Activated CD8-positive, alpha-beta T cell treated with anti-CD3 and anti-CD28 coated beads, Interleukin-2, amount 10 ng/mL, durations not matched to agents 7 days and 5 days (primary cell): ENCODE results near the gene CNNM4. TPM values are rescaled to one million over a fixed set of nuclear protein-coding genes. Genes with fewer than 3 reads are reported as not detected.

ENCODE experiments used
- ATAC-seq: fragments of 150-1000 bp; cut with Tn5 transposase; one replicate; pipeline ENCODE4 v1.10.0; 2021; ENCODE audit warnings: moderate library complexity
- CTCF ChIA-PET: fragments of 350-600 bp; sonication (Branson Sonifier 250); formaldehyde crosslinking; loops from one replicate; lab custom pipeline; 2021; ENCODE audit warnings: antibody characterized with exemption; lab: Charles Lee
- POLR2A ChIA-PET: fragments of 350-600 bp; sonication (Branson Sonifier 250); formaldehyde crosslinking; loops from one replicate; lab custom pipeline; 2021; ENCODE audit warnings: antibody characterized with exemption; lab: Charles Lee
- DNase-seq: peaks from one replicate; pipeline ENCODE4 v3.0.0-alpha.2; 2020
- H3K27ac Mint-ChIP-seq: one replicate; pipeline ENCODE4 v1.8.0; 2021; ENCODE audit warnings: mild to moderate bottlenecking, mixed read lengths
- H3K27me3 Mint-ChIP-seq: one replicate; pipeline ENCODE4 v1.8.0; 2021; ENCODE audit warnings: low read depth, mixed read lengths
- H3K36me3 Mint-ChIP-seq: one replicate; pipeline ENCODE4 v1.8.0; 2021; ENCODE audit warnings: low read depth, mixed read lengths
- H3K4me1 Mint-ChIP-seq: one replicate; pipeline ENCODE4 v1.8.0; 2021; ENCODE audit warnings: low read depth, mixed read lengths
- H3K4me3 Mint-ChIP-seq: one replicate; pipeline ENCODE4 v1.8.0; 2021; ENCODE audit warnings: mild to moderate bottlenecking, mixed read lengths
- H3K9me3 Mint-ChIP-seq: one replicate; pipeline ENCODE4 v1.8.0; 2022; ENCODE audit warnings: mixed read lengths; ENCODE audit not compliant: insufficient read depth
- total RNA-seq, 2 experiments: library from RNA; stranded (reverse); gene quantifications; one replicate each; pipeline ENCODE4 v1.2.3, GENCODE V29; 2021

The CNNM4 gene
- total RNA-seq, 2 experiments from 2014 or later: 7.1 TPM

DNA sequence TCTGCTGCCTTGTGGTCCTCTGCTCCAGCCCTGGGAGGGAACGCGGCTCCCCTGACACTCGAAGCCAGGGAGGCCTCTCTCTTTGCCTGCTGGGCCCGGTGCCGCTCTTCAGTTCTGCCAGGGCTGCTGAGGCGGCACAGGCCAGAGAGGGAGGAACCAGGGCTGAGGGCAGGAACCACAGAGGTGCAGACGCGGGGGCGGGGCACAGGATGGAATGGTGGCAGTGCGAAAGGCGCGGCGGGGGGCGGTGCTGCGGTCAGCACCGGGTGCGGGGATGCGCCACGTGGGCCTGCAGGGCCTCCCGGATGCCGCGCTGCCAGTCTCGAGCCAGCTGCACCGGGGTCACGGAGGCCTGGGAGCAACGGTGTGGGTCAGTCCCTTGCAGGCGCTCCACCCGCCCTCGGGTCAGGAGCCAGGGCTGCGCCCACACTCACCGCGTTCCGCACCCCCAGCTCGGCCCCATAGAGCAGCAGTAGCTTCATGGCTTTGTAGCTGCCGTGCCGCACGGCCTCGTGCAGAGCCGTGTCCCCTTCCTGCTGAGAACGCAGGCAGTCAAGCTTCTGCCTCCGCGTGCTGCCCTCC lies 78.7 kb downstream of the CNNM4 start:
- ATAC-seq (peak; percentile 94), DNase-seq (peak; percentile 90)
- ChIA-PET POLR2A (interaction anchor here (0.6 to 2.3 kb wide), 6 partner anchors 8 to 124 kb away, joined by 3 to 12 read pairs (median 4); partner anchors contain the start of gene ANKRD39), CTCF (interaction anchor here (0.8 to 2.6 kb wide), 4 partner anchors 19 to 124 kb away, joined by 4 to 10 read pairs (median 4); partner anchors contain the start of genes ANKRD39 and CNNM3)
- H3K4me3 Mint-ChIP-seq: peak overlapping the region; percentile 56
- H3K9me3 Mint-ChIP-seq: no peaks in the 10 kb centered on the region
- H3K27me3 Mint-ChIP-seq: no peaks in the 10 kb centered on the region
- peaks cover 37% of the 10 kb centered on the region for H3K36me3 Mint-ChIP-seq
- H3K27ac Mint-ChIP-seq: peak overlapping the region; percentile 81
- H3K4me1 Mint-ChIP-seq: peaks cover 29% of the 10 kb centered on the region

GRCh38 chr2:96839875-96840850 lies 79.5 kb downstream of the CNNM4 start:
- ATAC-seq: no peak
- Mint-ChIP-seq H3K9me3 (no peaks in the 10 kb centered on the region), H3K4me1 (peaks cover 33% of the 10 kb centered on the region), H3K27ac (peak overlapping the region; percentile 72), H3K4me3 (peak overlapping the region; percentile 5), H3K36me3 (peaks cover 35% of the 10 kb centered on the region), H3K27me3 (no peaks in the 10 kb centered on the region)
- no peak for DNase-seq
- ChIA-PET CTCF (interaction anchor here (0.8 to 2.6 kb wide), 5 partner anchors 18 to 123 kb away, joined by 3 to 10 read pairs (median 4); partner anchors contain the start of genes ANKRD39 and CNNM3), POLR2A (interaction anchor here (0.6 to 2.3 kb wide), 4 partner anchors 8 to 123 kb away, joined by 3 to 12 read pairs (median 3); partner anchors contain the start of gene ANKRD39)

GRCh38 chr2:96841701-96842495 lies 81.2 kb downstream of the CNNM4 start:
- Mint-ChIP-seq H3K4me1 (peaks cover 33% of the 10 kb centered on the region), H3K9me3 (no peaks in the 10 kb centered on the region), H3K36me3 (peaks cover 35% of the 10 kb centered on the region), H3K27ac (no peak overlapping the region), H3K27me3 (no peaks in the 10 kb centered on the region), H3K4me3 (no peak overlapping the region)
- ChIA-PET CTCF (interaction anchor here (0.7 to 2.6 kb wide), 5 partner anchors 16 to 271 kb away, joined by 3 to 11 read pairs (median 4); partner anchors contain the start of genes ANKRD36, ANKRD39 and CNNM3), POLR2A (interaction anchor here (0.9 kb wide), 1 partner anchor 112 kb away, joined by 3 read pairs; no protein-coding TSS in a partner anchor)
- DNase-seq (no peak), ATAC-seq (no peak)

DNA sequence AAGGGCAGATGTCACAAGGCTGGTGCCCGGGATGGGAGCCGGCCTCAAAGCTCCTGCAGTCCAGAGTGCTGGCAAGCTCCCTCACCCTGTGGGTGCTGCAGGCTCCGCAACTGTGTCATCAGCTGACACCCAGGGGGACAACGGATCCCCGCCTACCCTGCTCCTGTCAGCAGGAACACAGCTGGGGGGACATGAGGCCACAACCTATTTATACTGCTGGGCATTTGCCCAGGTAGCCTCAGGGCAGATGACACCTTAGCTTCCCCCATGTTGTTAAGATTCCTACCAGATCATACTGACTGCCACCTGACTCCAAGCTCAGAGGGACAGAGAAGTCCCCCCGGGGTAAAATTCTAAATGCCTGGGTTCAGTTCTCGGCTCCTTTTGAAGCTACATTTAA lies 81.9 kb downstream of the CNNM4 start:
- no peaks in the 10 kb centered on the region for H3K27me3 Mint-ChIP-seq
- H3K4me3 Mint-ChIP-seq: no peak overlapping the region
- ChIA-PET CTCF (interaction anchor here (0.7 to 1.8 kb wide), 6 partner anchors 15 to 271 kb away, joined by 3 to 11 read pairs (median 4); partner anchors contain the start of genes ANKRD36, ANKRD39 and CNNM3), POLR2A (interaction anchor here (0.9 kb wide), 1 partner anchor 111 kb away, joined by 3 read pairs; no protein-coding TSS in a partner anchor)
- peaks cover 36% of the 10 kb centered on the region for H3K36me3 Mint-ChIP-seq
- no peak for ATAC-seq
- H3K4me1 Mint-ChIP-seq: peaks cover 33% of the 10 kb centered on the region
- no peaks in the 10 kb centered on the region for H3K9me3 Mint-ChIP-seq
- H3K27ac Mint-ChIP-seq: no peak overlapping the region
- DNase-seq: no peak

- no peaks in the 10 kb centered on the region for H3K27me3 Mint-ChIP-seq
- no peak within 1 kb of the TSS for H3K4me3 Mint-ChIP-seq
- H3K27ac Mint-ChIP-seq: peak within 1 kb of the TSS; percentile 47
- peaks cover 31% of the 10 kb centered on the region for H3K4me1 Mint-ChIP-seq
- H3K36me3 Mint-ChIP-seq: peaks cover 46% of the 10 kb centered on the region
- no peaks in the 10 kb centered on the region for H3K9me3 Mint-ChIP-seq
- DNase-seq (no peak), ATAC-seq (no peak)
- POLR2A ChIA-PET: no interaction called here
- CTCF ChIA-PET: interaction anchor here (1.8 kb wide), 1 partner anchor 14 kb away, joined by 11 read pairs; the partner anchor contains the start of gene ANKRD39
Observed at GRCh38 chr2:96843538-96844268, 83.0 kb downstream of the CNNM4 start, which contains the start of gene ANKRD23. TSS of gene ANKRD23 (minus strand) at chr2:96844021. CDS start at chr2:96843992, 29 bp downstream.

DNA sequence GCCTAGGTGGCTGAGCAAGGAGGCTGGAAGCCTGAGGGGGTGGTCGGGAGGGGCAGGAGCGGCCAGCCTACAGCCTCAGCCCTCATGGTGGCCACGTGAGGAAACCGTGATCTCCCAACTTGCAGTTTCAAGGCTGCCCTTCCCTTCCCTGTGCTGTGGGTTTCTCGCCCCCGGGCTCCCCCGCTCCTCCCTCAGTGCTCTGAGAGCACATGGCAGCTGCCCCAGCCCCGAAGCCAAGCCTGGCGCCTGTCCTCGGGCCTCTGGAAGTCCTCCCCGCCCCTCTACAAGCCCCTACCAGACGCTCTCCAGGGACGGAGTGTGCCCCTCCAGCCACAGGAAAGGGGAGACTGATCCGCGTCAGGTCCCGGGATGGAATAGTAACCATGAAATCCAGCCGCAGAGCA lies 83.7 kb downstream of the CNNM4 start:
- Mint-ChIP-seq H3K4me3 (no peak overlapping the region), H3K27ac (no peak overlapping the region), H3K9me3 (no peaks in the 10 kb centered on the region), H3K4me1 (peaks cover 24% of the 10 kb centered on the region), H3K36me3 (peaks cover 45% of the 10 kb centered on the region), H3K27me3 (no peaks in the 10 kb centered on the region)
- POLR2A ChIA-PET: interaction anchor here (0.6 kb wide), 1 partner anchor 504 kb away, joined by 3 read pairs; no protein-coding TSS in a partner anchor
- ATAC-seq: no peak
- CTCF ChIA-PET: no interaction called here
- DNase-seq: no peak

- CTCF ChIA-PET: interaction anchor here (1.1 to 3.2 kb wide), 2 partner anchors 11 to 24 kb away, joined by 3 to 15 read pairs; partner anchors contain the start of gene ANKRD39
Observed at GRCh38 chr2:96846825-96847224, 86.1 kb downstream of the CNNM4 start.

DNA sequence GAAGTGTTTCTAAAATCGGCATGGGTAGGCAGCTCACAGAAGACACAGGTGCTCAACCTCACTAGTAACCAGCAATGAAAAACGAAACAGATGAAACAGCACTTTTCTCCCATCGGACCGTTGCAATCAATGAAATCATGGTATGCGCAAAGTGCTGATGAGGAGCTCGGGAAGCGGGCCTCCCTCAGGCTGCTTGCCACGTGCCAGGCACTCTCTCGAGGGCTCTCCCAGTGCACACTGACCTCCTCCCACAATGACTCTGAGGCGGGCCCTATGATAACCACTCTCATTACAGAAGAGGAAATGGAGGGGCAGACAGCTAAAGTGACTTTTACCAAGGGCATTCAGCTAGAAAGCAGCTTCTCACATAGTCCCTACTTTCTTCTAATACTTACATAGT lies 86.9 kb downstream of the CNNM4 start:
- ChIA-PET CTCF (interaction anchor here (1.1 to 3.2 kb wide), 2 partner anchors 10 to 23 kb away, joined by 3 to 15 read pairs; partner anchors contain the start of gene ANKRD39), POLR2A (interaction anchor here (0.9 to 2.1 kb wide), 2 partner anchors 9 to 10 kb away, joined by 4 to 8 read pairs; partner anchors contain the start of gene ANKRD39)
- DNase-seq: no peak
- ATAC-seq: no peak
- no peak overlapping the region for H3K27ac Mint-ChIP-seq
- H3K27me3 Mint-ChIP-seq: no peaks in the 10 kb centered on the region
- peaks cover 47% of the 10 kb centered on the region for H3K36me3 Mint-ChIP-seq
- H3K4me3 Mint-ChIP-seq: no peak overlapping the region
- H3K4me1 Mint-ChIP-seq: peaks cover 8% of the 10 kb centered on the region
- H3K9me3 Mint-ChIP-seq: no peaks in the 10 kb centered on the region

More at GRCh38 chr2:96846825-96847224, 86.1 kb downstream of the CNNM4 start:
- ATAC-seq: no peak
- Mint-ChIP-seq H3K27me3 (no peaks in the 10 kb centered on the region), H3K9me3 (no peaks in the 10 kb centered on the region), H3K4me3 (no peak overlapping the region), H3K36me3 (peaks cover 45% of the 10 kb centered on the region), H3K4me1 (peaks cover 8% of the 10 kb centered on the region), H3K27ac (no peak overlapping the region)
- POLR2A ChIA-PET: interaction anchor here (0.9 to 2.1 kb wide), 2 partner anchors 9 to 11 kb away, joined by 4 to 8 read pairs; partner anchors contain the start of gene ANKRD39
- no peak for DNase-seq

DNA sequence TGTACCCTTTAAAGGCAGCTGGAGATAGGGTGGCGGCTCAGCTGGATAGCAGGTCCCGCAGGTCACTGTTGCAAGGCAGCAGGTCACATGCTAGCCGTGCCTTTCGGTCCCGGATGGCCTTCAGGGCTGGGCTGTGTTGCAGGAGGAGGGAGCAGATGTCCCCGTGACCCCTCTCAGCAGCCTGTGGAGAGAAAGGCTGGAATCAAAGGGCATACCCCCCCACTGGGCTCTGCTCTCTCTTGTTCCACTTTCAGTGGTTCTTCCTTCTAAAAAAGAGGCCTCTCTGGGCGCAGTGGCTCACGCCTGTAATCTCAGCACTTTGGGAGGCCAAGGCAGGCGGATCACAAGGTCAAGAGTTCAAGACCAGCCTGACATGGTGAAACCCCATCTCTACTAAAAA lies 87.6 kb downstream of the CNNM4 start:
- DNase-seq: no peak
- ATAC-seq: no peak
- Mint-ChIP-seq H3K4me3 (no peak overlapping the region), H3K36me3 (peaks cover 52% of the 10 kb centered on the region), H3K9me3 (no peaks in the 10 kb centered on the region), H3K27me3 (no peaks in the 10 kb centered on the region), H3K27ac (no peak overlapping the region), H3K4me1 (peaks cover 8% of the 10 kb centered on the region)
- POLR2A ChIA-PET: interaction anchor here (0.6 to 2.1 kb wide), 2 partner anchors 9 kb away, joined by 3 to 8 read pairs; partner anchors contain the start of gene ANKRD39
- CTCF ChIA-PET: interaction anchor here (3.2 kb wide), 1 partner anchor 9 kb away, joined by 15 read pairs; the partner anchor contains the start of gene ANKRD39

DNA sequence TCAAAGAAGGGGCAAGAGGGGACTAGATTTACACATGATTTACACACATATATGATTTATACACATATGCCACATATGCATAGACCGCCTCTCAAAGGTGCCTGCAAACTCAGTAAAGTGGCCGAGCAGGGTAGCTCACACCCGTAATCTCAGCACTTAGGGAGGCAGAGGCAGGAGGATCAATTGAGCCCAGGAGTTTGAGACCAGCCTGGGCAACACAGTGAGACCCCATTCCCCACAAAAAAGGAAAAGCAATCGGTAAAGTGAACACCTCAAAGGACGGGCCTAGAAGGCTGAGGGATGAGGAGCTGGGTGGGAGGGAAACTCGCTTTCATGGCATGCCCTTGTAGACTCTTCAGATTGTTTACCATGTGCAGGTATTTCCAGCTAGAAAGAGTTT lies 92.0 kb downstream of the CNNM4 start:
- ChIA-PET POLR2A (no interaction called here), CTCF (interaction anchor here (1.1 to 1.5 kb wide), 2 partner anchors 37 to 94 kb away, joined by 3 to 4 read pairs; partner anchors contain the start of gene CNNM3)
- DNase-seq (no peak), ATAC-seq (no peak)
- Mint-ChIP-seq H3K4me3 (no peak overlapping the region), H3K4me1 (peaks cover 20% of the 10 kb centered on the region), H3K36me3 (peaks cover 54% of the 10 kb centered on the region), H3K9me3 (no peaks in the 10 kb centered on the region), H3K27me3 (no peaks in the 10 kb centered on the region), H3K27ac (no peak overlapping the region)
